AG09319 (cell line): ENCODE results near the gene PPP1R27.

Experiments
- DNase-seq: peaks from one replicate; pipeline ENCODE4 v3.0.0-alpha.2; 2010; ENCODE audit warnings: low read depth; ENCODE audit errors: extremely low read depth
- TF ChIP-seq, protein P1 (sequence below): IDR thresholded peaks from 2 replicates; pipeline ENCODE4 v1.5.1; 2011; ENCODE audit warnings: low read depth, mild to moderate bottlenecking, inconsistent platforms, low read length, moderate library complexity

PPP1R27 gene

DNA sequence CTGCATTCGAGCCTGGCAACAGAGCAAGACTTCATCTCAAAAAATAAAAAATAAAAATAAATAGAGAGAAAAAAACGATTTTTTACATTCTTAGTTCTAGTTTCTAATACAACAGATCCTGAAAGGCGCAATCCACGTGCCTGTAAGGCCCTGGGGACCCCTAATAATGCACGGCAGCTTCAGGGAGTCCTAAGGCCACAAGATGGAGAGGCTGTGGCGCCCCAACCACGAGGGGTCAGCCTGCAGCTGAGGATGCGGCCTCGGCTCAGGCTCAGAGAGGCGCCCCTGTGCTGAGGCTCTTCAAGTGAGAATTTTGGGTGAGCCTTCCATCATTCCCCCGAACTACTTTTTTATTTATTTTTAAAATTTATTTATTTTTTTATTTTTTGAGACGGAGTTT is 14.6 kb upstream of the PPP1R27 start:
- DNase-seq, result no peak
- TF ChIP-seq, protein P1, sequence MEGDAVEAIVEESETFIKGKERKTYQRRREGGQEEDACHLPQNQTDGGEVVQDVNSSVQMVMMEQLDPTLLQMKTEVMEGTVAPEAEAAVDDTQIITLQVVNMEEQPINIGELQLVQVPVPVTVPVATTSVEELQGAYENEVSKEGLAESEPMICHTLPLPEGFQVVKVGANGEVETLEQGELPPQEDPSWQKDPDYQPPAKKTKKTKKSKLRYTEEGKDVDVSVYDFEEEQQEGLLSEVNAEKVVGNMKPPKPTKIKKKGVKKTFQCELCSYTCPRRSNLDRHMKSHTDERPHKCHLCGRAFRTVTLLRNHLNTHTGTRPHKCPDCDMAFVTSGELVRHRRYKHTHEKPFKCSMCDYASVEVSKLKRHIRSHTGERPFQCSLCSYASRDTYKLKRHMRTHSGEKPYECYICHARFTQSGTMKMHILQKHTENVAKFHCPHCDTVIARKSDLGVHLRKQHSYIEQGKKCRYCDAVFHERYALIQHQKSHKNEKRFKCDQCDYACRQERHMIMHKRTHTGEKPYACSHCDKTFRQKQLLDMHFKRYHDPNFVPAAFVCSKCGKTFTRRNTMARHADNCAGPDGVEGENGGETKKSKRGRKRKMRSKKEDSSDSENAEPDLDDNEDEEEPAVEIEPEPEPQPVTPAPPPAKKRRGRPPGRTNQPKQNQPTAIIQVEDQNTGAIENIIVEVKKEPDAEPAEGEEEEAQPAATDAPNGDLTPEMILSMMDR, result no peak

DNA sequence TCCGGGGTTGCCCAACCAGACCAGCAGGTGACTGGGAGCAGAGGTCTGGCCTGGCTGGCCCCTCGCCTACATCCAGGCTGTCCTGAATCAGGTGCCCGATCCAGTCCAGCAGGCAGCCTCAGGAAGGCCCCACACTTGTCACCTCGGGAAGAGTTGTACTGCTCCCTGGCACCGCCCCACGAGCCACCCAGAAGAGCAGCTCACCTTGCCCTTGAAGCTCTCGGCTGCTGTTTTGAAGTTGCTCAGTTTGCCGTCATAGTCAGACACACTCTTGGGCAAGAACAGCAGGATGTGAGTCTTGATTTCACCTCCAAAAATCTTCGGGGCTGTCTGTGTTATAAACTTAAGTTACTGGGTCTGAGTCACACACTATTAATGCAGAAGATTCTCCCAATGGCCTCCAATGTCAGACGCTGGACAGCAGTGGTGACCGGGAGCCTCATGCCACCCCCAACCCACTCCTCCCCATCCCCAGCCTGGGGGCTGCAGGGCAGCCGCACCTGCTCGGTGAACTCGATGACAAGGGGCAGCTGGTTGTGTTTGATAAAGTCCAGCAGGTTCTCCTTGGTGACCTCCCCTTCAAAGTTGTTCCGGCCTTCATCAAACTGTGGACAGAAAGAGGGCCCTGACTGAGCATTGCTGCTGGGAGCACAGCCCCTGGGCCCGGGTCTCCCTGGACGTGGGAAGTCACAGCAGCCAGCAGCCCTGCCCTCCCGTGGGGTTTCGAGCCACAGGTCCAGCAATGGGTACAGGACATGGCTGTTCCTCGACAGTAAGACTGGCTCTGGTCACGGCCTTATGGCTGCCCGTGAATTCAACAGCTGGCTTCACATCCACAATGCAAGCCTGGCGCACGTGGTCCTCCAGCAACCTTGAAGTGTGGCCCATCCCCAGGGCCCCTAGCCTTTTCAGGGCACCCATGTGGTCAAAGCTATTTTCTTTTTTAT is 12.2 kb upstream of the PPP1R27 start:
- no peak for DNase-seq
- TF ChIP-seq, protein P1, result no peak

DNA sequence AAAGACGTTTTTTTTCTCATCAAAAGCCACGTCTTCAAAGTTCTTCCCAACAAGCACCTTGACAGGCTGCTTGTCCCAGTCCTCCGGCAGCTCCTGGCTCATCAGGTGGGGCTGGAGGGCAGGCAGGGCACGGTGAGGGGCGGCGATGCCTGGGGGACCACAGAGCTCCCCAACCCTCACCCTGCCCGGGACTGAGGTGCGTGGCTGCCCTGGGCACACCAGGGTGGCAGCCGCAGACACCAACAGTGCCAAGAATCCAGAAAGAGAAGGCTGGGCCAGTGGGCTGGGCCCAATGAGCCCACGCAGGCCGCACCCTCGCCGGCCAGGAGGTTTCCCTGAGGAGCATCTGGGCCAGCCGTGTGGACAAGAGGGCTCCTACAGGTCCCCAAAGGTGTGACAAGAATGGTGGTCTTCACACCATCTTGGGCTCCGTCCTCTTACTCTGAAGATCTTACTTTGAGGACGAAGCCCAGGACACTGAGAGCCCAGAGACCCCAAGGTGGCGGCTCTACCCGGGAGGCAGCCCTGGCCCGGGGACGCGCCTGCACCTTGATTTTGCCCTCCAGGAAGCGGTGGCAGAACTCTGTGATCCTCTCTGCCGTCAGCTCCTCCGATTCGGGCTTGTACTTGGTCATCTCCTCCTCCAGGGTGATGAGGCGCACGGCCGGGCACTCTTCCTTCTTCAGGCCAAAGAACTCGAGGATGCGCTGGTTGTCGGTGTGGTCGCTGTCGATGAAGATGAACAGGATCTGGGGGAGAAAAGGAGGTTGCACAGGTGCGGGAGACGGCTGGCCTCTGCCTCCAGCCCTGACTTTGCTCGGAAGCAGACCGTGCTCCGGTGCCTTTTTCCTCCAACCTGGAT is 11.3 kb upstream of the PPP1R27 start:
- TF ChIP-seq, protein P1, result no peak
- no peak for DNase-seq

DNA sequence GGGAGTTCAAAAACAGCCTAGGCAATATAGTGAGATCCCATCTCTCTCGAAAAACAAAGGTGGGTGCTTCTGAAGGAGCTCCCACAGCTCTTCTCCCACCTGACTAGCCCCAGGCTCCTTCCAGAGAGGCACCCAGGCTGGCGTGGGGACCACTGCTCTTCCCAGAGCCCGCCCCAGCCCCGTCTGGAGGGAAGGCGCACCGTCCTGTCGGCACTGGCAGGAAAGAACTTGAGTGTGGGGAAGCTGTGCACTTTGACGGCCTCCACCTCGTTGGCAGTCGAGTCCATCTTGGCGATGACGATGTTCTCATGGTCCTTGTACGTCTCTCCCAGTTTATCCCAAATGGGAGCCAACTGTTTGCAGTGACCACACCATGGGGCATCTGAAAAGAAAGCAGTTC is 10.5 kb upstream of the PPP1R27 start:
- TF ChIP-seq, protein P1, result no peak
- DNase-seq, result no peak

DNA sequence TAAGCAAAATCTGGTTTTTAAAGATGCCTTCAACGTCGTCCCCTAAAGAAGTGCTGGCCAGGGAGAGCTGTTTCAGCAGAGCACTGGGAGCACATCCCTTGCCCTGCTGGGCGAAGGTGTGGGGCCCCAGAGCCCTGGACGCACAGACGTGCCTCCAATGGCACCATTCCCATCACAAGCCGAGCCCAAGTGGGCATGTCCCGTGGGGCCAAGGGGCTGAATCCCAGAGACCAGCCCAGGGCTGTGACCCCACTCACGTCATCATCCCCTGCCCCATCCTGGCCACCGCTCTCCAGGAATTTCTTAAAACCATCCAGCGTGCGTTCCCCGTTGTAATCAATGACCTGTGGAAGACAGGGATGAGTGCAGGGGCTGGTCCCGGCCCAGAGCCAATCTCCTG is 10.0 kb upstream of the PPP1R27 start:
- TF ChIP-seq, protein P1, result no peak

DNA sequence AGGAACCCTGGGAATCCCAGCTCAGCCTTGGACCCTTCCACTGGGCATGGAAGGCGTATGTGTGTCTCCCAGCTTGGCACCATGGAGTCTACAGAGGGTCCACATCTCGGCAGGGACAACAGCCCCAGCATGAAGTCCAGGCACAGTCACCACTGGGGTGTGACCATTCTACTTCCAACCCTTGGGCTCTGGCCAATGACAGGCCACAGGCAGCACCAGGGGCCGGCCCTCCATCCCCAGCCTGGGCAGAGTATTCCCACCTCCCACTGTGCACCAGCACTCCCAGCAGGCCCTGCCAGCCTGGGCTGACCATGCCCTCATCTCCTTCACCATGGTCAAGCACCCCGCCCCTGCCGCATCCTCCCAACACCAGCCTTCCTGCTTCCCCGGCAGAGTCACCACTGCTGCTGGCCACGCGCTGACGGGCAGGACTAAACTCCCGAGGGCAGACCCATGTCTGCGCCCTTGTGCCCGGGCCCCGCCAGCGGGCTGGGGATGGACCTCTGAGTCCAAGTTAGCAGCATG is 9.5 kb upstream of the PPP1R27 start:
- TF ChIP-seq, protein P1, result no peak

More for the DNA sequence above, 10.0 kb upstream of the PPP1R27 start:
- DNase-seq, result no peak

More for the DNA sequence above, 9.5 kb upstream of the PPP1R27 start:
- no peak for DNase-seq
